MM.1S (cell line): Measurements from ENCODE around the gene PSKH1.

ENCODE experiments used
- DNase-seq: peaks from one replicate; pipeline ENCODE4 v3.0.0-alpha.2; 2015
- H2AFZ ChIP-seq: fragments of 300-600 bp; sonication (generic); 2 replicates; pipeline ENCODE4 v1.6.0; 2016; ENCODE audit warnings: antibody characterized with exemption, low read length
- H3F3A ChIP-seq: fragments of 300-600 bp; sonication (generic); 2 replicates; pipeline ENCODE4 v1.6.1; 2016; ENCODE audit warnings: mild to moderate bottlenecking, antibody characterized with exemption, low read length, moderate library complexity, mixed read lengths; ENCODE audit not compliant: insufficient read depth
- H3K27ac ChIP-seq: fragments of 300-600 bp; sonication (generic); 2 replicates; pipeline ENCODE4 v1.5.1; 2016; ENCODE audit warnings: mild to moderate bottlenecking, low read length
- H3K27me3 ChIP-seq: fragments of 300-600 bp; sonication (generic); replicated peaks from 2 replicates; pipeline ENCODE4 v1.6.0; 2016; ENCODE audit warnings: low read length; ENCODE audit not compliant: insufficient read depth
- H3K36me3 ChIP-seq: fragments of 300-600 bp; sonication (generic); replicated peaks from 2 replicates; pipeline ENCODE4 v1.6.1; 2016; ENCODE audit warnings: mild to moderate bottlenecking, low read length, mixed read lengths; ENCODE audit not compliant: insufficient read depth
- H3K4me1 ChIP-seq: fragments of 300-600 bp; sonication (generic); 2 replicates; pipeline ENCODE4 v1.6.1; 2016; ENCODE audit warnings: low read length, mixed read lengths
- H3K4me2 ChIP-seq: fragments of 300-600 bp; sonication (generic); 2 replicates; pipeline ENCODE4 v1.6.0; 2016; ENCODE audit warnings: low read depth, low read length
- H3K4me3 ChIP-seq: fragments of 300-600 bp; sonication (generic); 2 replicates; pipeline ENCODE4 v1.5.1; 2016; ENCODE audit warnings: low read length, mixed read lengths
- H3K79me2 ChIP-seq: fragments of 300-600 bp; sonication (generic); 2 replicates; pipeline ENCODE4 v1.6.1; 2016; ENCODE audit warnings: mixed run types, low read length, mixed read lengths
- H3K9ac ChIP-seq: fragments of 300-600 bp; sonication (generic); 2 replicates; pipeline ENCODE4 v1.6.1; 2016; ENCODE audit warnings: low read length, mixed read lengths
- H3K9me2 ChIP-seq: fragments of 300-600 bp; sonication (generic); replicated peaks from 2 replicates; pipeline ENCODE4 v1.6.1; 2016; ENCODE audit warnings: mild to moderate bottlenecking, low read length, mixed read lengths; ENCODE audit not compliant: insufficient read depth
- H3K9me3 ChIP-seq: fragments of 300-600 bp; sonication (generic); replicated peaks from 2 replicates; pipeline ENCODE4 v1.6.1; 2016; ENCODE audit warnings: mild to moderate bottlenecking, low read length, mixed read lengths; ENCODE audit not compliant: insufficient read depth
- H4K20me1 ChIP-seq: fragments of 300-600 bp; sonication (generic); 2 replicates; pipeline ENCODE4 v1.6.1; 2016; ENCODE audit warnings: mild to moderate bottlenecking, low read length, moderate library complexity, mixed read lengths; ENCODE audit not compliant: insufficient read depth
- EZH2 ChIP-seq: fragments of 300-600 bp; sonication (generic); optimal IDR thresholded peaks from 2 replicates; pipeline ENCODE3; 2017; ENCODE audit warnings: low read depth, mild to moderate bottlenecking, antibody characterized with exemption, low read length, mixed read lengths
- EZH2phosphoT487 ChIP-seq: fragments of 300-600 bp; sonication (generic); IDR thresholded peaks from 2 replicates; pipeline ENCODE4 v1.6.1; 2018; ENCODE audit warnings: antibody characterized with exemption, low read length
- TF ChIP-seq, protein P1 (sequence below): fragments of 300-600 bp; sonication (generic); IDR thresholded peaks from 2 replicates; pipeline ENCODE4 v1.5.1; 2016; ENCODE audit warnings: antibody characterized with exemption, low read length, mixed read lengths

PSKH1 gene

DNA sequence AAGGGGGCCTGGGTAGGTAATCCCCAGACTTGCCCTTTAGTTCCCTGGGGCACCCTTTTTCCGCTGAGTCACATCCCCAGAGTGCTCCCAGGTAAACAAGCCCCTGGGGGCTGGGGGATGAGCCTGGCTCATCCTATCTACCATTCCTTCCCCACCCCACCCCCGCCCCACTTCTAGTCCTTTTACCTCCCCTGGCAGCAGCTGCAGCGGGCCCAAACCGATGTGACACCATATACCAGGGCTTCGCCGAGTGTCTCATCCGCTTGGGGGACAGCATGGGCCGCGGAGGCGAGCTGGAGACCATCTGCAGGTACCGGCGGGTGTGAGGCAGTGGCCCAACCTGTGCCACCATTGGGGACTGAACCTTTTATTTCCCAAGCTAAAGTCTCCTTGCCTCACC, 7.5 kb upstream of the PSKH1 start:
- Histone ChIP-seq H3K9ac (no peak overlapping the region), H3K4me1 (no peaks in the 10 kb centered on the region), H3K36me3 (no peaks in the 10 kb centered on the region)

DNA sequence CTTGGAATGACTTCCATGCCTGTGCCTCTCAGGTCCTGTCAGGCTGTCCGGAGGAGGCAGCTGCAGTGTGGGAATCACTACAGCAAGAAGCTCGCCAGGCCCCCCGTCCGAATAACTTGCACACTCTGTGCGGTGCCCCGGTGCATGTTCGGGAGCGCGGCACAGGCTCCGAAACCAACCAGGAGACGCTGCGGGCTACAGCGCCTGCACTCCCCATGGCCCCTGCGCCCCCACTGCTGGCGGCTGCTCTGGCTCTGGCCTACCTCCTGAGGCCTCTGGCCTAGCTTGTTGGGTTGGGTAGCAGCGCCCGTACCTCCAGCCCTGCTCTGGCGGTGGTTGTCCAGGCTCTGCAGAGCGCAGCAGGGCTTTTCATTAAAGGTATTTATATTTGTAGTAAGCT, 7.1 kb upstream of the PSKH1 start:
- no peaks in the 10 kb centered on the region for H3K36me3 ChIP-seq

More for the DNA sequence above, 7.5 kb upstream of the PSKH1 start:
- Histone ChIP-seq H4K20me1 (no peaks in the 10 kb centered on the region), H3K9me3 (no peaks in the 10 kb centered on the region), H3K79me2 (no peaks in the 10 kb centered on the region), H3K27ac (no peak overlapping the region), H3K27me3 (no peaks in the 10 kb centered on the region), H2AFZ (no peak overlapping the region), H3K4me2 (no peak overlapping the region), H3F3A (no peaks in the 10 kb centered on the region), H3K9me2 (no peaks in the 10 kb centered on the region), H3K4me3 (no peak overlapping the region)
- no peak for DNase-seq
- TF ChIP-seq EZH2, result no peak
- TF ChIP-seq, protein P1, sequence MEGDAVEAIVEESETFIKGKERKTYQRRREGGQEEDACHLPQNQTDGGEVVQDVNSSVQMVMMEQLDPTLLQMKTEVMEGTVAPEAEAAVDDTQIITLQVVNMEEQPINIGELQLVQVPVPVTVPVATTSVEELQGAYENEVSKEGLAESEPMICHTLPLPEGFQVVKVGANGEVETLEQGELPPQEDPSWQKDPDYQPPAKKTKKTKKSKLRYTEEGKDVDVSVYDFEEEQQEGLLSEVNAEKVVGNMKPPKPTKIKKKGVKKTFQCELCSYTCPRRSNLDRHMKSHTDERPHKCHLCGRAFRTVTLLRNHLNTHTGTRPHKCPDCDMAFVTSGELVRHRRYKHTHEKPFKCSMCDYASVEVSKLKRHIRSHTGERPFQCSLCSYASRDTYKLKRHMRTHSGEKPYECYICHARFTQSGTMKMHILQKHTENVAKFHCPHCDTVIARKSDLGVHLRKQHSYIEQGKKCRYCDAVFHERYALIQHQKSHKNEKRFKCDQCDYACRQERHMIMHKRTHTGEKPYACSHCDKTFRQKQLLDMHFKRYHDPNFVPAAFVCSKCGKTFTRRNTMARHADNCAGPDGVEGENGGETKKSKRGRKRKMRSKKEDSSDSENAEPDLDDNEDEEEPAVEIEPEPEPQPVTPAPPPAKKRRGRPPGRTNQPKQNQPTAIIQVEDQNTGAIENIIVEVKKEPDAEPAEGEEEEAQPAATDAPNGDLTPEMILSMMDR, result no peak
- TF ChIP-seq EZH2phosphoT487, result no peak

DNA sequence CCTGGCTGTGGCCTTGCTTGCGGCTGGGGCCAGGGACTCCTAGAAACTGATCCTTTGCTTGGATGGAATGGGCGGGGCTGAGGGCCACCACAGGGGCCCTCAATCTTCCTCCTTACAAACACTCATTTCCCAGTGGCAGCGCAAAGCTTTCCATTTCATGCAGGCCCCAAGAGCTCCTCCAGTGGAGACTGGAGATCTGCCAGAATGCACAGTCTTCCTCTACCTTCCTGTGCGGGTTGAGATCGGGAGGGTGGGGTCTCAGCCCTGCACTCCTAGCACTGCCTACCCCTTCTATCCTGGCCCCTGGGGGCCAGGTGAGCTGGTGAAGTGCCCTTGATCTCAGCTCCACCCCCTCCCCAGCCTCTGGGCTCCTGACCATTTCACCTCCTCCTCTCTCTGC, 6.7 kb upstream of the PSKH1 start:
- Histone ChIP-seq H4K20me1 (no peaks in the 10 kb centered on the region), H3K9me2 (no peaks in the 10 kb centered on the region), H3K9me3 (no peaks in the 10 kb centered on the region), H3K4me2 (no peak overlapping the region), H3F3A (no peaks in the 10 kb centered on the region), H3K4me1 (no peaks in the 10 kb centered on the region), H3K27me3 (no peaks in the 10 kb centered on the region), H2AFZ (no peak overlapping the region), H3K9ac (no peak overlapping the region), H3K27ac (no peak overlapping the region), H3K36me3 (no peaks in the 10 kb centered on the region), H3K4me3 (no peak overlapping the region), H3K79me2 (no peaks in the 10 kb centered on the region)
- DNase-seq, result no peak
- TF ChIP-seq, protein P1, result no peak

More for the DNA sequence above, 7.1 kb upstream of the PSKH1 start:
- H3K4me3 ChIP-seq, result no peak overlapping the region
- H2AFZ ChIP-seq, result no peak overlapping the region
- H3K9me3 ChIP-seq, result no peaks in the 10 kb centered on the region
- H3F3A ChIP-seq, result no peaks in the 10 kb centered on the region
- H3K27ac ChIP-seq, result no peak overlapping the region
- H4K20me1 ChIP-seq, result no peaks in the 10 kb centered on the region
- H3K27me3 ChIP-seq, result no peaks in the 10 kb centered on the region
- H3K9me2 ChIP-seq, result no peaks in the 10 kb centered on the region
- no peak for DNase-seq
- TF ChIP-seq EZH2, result no peak
- TF ChIP-seq, protein P1, result no peak
- TF ChIP-seq EZH2phosphoT487, result no peak
- no peaks in the 10 kb centered on the region for H3K79me2 ChIP-seq
- H3K4me1 ChIP-seq, result no peaks in the 10 kb centered on the region
- no peak overlapping the region for H3K9ac ChIP-seq
- H3K4me2 ChIP-seq, result no peak overlapping the region

DNA sequence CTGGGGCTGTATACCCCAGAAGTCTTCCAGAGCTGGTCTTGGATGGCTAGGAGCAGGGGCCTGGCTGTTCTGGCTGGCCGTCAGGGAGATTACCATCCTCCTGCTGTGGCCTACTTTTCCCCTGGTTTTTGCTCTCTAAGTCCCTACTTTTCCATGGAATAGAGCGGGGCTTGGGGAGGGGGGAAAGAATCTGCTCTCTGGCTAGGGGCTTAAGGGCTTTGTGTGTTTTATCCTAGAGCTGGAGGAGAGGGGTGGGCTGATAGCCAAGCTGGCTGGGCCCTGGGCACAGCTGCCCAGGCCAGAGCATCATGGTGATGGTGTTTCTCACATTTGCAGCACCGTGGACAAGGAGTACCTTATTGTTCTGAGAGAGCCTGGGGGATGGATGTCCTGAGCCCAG, 4.7 kb upstream of the PSKH1 start:
- Histone ChIP-seq H2AFZ (no peak overlapping the region), H3K9me2 (no peaks in the 10 kb centered on the region), H3F3A (no peaks in the 10 kb centered on the region), H3K4me3 (no peak overlapping the region), H3K36me3 (no peaks in the 10 kb centered on the region), H4K20me1 (no peaks in the 10 kb centered on the region), H3K79me2 (peaks cover 2% of the 10 kb centered on the region), H3K4me1 (no peaks in the 10 kb centered on the region), H3K27me3 (no peaks in the 10 kb centered on the region), H3K9me3 (no peaks in the 10 kb centered on the region), H3K4me2 (no peak overlapping the region), H3K27ac (no peak overlapping the region), H3K9ac (no peak overlapping the region)
- TF ChIP-seq, protein P1, result no peak
- no peak for TF ChIP-seq EZH2
- no peak for TF ChIP-seq EZH2phosphoT487
- no peak for DNase-seq
